Measurements from ENCODE around the gene LRRFIP1. TPM values are rescaled to one million over a fixed set of nuclear protein-coding genes. Genes with fewer than 3 reads are reported as not detected.

The LRRFIP1 gene
- total and polyA plus RNA-seq, 2 of the 13 experiments (the other 11 are each of a cell fraction or from before 2014, with no cell fraction given) = 15.9 to 40.5 TPM

GRCh38 chr2:237614151-237614720 lies 13.2 kb upstream of the LRRFIP1 start (continued):
- TF ChIP-seq DMTF1 (CRISPR knock-in tag; IDR thresholded peaks at IDR 0.05) (no peak), ZNF770 (CRISPR knock-in tag; IDR thresholded peaks at IDR 0.05) (0 out of 2 replicates have a peak, but pooled peaks have one; percentile 45), KAT2B (IDR thresholded peaks at IDR 0.05; ENCODE audit: borderline replicate concordance, low read depth, low read length) (no peak), ZNF766 (CRISPR knock-in tag; IDR thresholded peaks at IDR 0.05; ENCODE audit: borderline replicate concordance) (no peak), AFF4 (CRISPR knock-in tag; IDR thresholded peaks at IDR 0.05) (peak; percentile 28), FIP1L1 (IDR thresholded peaks at IDR 0.05; ENCODE audit: borderline replicate concordance, insufficient read depth, low read depth, low read length) (no peak), U2AF2 (IDR thresholded peaks at IDR 0.05; ENCODE audit: low read depth, low read length) (no peak), SP4 (CRISPR knock-in tag; IDR thresholded peaks at IDR 0.05) (peak; percentile 70), MYC (CRISPR knock-in tag; IDR thresholded peaks at IDR 0.05; ENCODE audit: borderline replicate concordance) (peak; percentile 78), CBX1 (IDR thresholded peaks at IDR 0.05; ENCODE audit: low read depth) (peak; percentile 60), SMC3 (IDR thresholded peaks at IDR 0.05; ENCODE audit: low read length) (no peak; the same call in 1 of the 2 replicates), ZBTB33 (CRISPR knock-in tag; IDR thresholded peaks at IDR 0.05) (peak; percentile 83), SIX1 (CRISPR knock-in tag; IDR thresholded peaks at IDR 0.05; ENCODE audit: borderline replicate concordance) (peak; percentile 85), SMAD9 (CRISPR knock-in tag; IDR thresholded peaks at IDR 0.05) (no peak; the same call in 1 of the 2 replicates), PAF1 (CRISPR knock-in tag; IDR thresholded peaks at IDR 0.05) (no peak), TBX3 (IDR thresholded peaks at IDR 0.05; ENCODE audit: borderline replicate concordance) (peak; percentile 81; the same call in 1 of the 2 replicates)

All from HepG2 (cell line).